Mesothelial cell of epicardium (in vitro differentiated cells): Measurements from ENCODE around the gene IL1RAPL2. TPM values are rescaled to one million over a fixed set of nuclear protein-coding genes. Genes with fewer than 3 reads are reported as not detected.

Experiments used
- DNase-seq, 2 experiments: peaks; one replicate each; pipeline ENCODE4 v3.0.0; 2021; ENCODE audit warnings: low spot score in 2 of 2; ENCODE audit not compliant: unreplicated experiment in 2 of 2
- H3K27ac Mint-ChIP-seq: 2 replicates; pipeline ENCODE4 v1.8.0; 2021; ENCODE audit warnings: mixed read lengths
- H3K27me3 Mint-ChIP-seq: 2 replicates; pipeline ENCODE4 v1.8.0; 2021; ENCODE audit warnings: low read depth, mixed read lengths
- H3K36me3 Mint-ChIP-seq: 2 replicates; pipeline ENCODE4 v1.8.0; 2021; ENCODE audit warnings: mixed read lengths
- H3K4me1 Mint-ChIP-seq: 2 replicates; pipeline ENCODE4 v1.8.0; 2021; ENCODE audit warnings: mixed read lengths
- H3K4me3 Mint-ChIP-seq: 2 replicates; pipeline ENCODE4 v1.8.0; 2021; ENCODE audit warnings: mild to moderate bottlenecking, moderate library complexity, mixed read lengths
- H3K9me3 Mint-ChIP-seq: 2 replicates; pipeline ENCODE4 v1.8.0; 2021; ENCODE audit warnings: mixed read lengths
- CTCF ChIP-seq: fragments of 200-600 bp; sonication (generic); IDR thresholded peaks from one replicate; pipeline ENCODE4 v1.5.0; 2021; ENCODE audit warnings: antibody characterized with exemption; ENCODE audit not compliant: unreplicated experiment
- total RNA-seq: library from RNA; stranded (reverse); gene quantifications from 3 replicates; pipeline ENCODE4 v1.2.1, GENCODE V29; 2021

Gene IL1RAPL2
- total RNA-seq, 1 donor from 2014 or later, result 0.92 TPM

DNA sequence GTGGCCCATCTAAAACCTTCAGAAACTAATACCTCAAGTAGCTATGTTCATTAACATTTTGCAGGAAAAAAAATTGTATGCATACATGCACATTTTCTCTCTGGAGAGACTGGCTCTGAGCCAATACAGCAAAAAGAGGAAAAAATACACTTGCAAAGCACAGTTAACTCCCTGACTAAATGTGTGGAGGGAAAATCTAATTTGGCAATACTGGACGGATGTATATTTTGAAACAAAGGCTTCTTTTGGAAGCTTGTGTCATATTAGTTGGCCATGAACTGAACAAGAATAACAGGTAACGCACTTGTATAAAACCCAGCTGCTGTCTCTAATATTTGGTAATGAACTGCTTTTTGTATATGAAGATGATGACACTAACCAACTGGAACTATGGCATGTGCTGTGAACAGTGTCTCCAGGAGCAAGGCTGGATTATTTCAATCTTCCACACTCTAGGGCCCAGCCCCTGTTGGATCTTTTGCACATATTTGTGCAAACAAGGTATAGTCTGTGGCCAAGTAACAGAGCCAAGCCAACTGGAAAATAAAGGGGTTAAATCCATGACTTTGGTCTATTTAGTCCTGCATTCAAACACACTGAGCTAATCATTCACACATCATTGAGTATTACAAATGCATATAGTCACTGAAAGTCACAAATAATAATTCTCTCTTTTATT is 1188.4 kb downstream of the IL1RAPL2 start:
- Mint-ChIP-seq H3K27ac (no peak overlapping the region), H3K4me3 (no peak overlapping the region), H3K36me3 (no peaks in the 10 kb centered on the region), H3K9me3 (peaks cover 26% of the 10 kb centered on the region), H3K4me1 (peaks cover 5% of the 10 kb centered on the region), H3K27me3 (no peaks in the 10 kb centered on the region)
- no peak for DNase-seq
- no peak for TF ChIP-seq CTCF

DNA sequence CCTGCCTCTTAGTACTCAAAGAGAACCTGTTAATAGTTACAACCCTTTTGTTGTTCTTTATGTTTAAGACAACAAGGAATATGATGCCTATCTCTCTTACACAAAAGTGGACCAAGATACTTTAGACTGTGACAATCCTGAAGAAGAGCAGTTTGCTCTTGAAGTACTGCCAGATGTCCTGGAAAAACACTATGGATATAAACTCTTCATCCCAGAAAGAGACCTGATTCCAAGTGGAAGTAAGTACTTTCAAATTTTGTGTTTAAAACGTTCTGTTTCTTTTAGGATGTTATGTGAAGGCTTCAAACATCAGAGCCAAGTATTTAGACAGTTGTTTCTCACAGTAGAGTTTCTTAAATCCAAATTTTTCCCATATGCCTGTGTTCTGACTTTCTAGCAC is 1189.1 kb downstream of the IL1RAPL2 start:
- no peaks in the 10 kb centered on the region for H3K27me3 Mint-ChIP-seq
- TF ChIP-seq CTCF, result no peak
- H3K36me3 Mint-ChIP-seq, result no peaks in the 10 kb centered on the region
- H3K27ac Mint-ChIP-seq, result no peak overlapping the region
- peaks cover 33% of the 10 kb centered on the region for H3K9me3 Mint-ChIP-seq
- no peak overlapping the region for H3K4me3 Mint-ChIP-seq
- no peak for DNase-seq
- H3K4me1 Mint-ChIP-seq, result peaks cover 5% of the 10 kb centered on the region

- no peak overlapping the region for H3K27ac Mint-ChIP-seq
- peaks cover 29% of the 10 kb centered on the region for H3K9me3 Mint-ChIP-seq
- no peaks in the 10 kb centered on the region for H3K27me3 Mint-ChIP-seq
- no peaks in the 10 kb centered on the region for H3K36me3 Mint-ChIP-seq
- no peak for DNase-seq
- no peak overlapping the region for H3K4me3 Mint-ChIP-seq
- peaks cover 16% of the 10 kb centered on the region for H3K4me1 Mint-ChIP-seq
- TF ChIP-seq CTCF, result no peak
These were observed 1192.8 kb downstream of the IL1RAPL2 start for GRCh38 chrX:105758754-105759153.

DNA sequence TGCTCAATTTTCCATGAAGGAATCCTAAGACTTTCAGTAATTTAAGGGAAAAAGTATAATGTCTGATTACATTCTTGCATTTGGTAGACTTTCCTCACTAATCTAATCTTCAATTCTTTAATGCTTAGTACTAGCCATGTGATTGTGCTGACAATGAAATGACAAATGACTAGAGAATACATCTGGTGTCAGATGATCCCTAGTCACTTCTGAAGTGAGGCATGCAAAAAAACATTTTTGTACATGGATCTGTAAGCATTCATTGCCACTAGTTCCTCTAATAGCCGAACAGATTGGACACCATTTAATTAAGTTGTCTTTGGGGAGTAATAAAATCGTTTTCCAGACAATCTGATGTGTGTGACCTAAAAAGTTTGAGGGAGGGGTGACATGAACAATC is 1193.6 kb downstream of the IL1RAPL2 start:
- H3K27me3 Mint-ChIP-seq, result no peaks in the 10 kb centered on the region
- no peak overlapping the region for H3K4me3 Mint-ChIP-seq
- TF ChIP-seq CTCF, result no peak
- peaks cover 13% of the 10 kb centered on the region for H3K4me1 Mint-ChIP-seq
- peaks cover 29% of the 10 kb centered on the region for H3K9me3 Mint-ChIP-seq
- no peak for DNase-seq
- H3K27ac Mint-ChIP-seq, result no peak overlapping the region
- no peaks in the 10 kb centered on the region for H3K36me3 Mint-ChIP-seq

- TF ChIP-seq CTCF, result no peak
- H3K4me1 Mint-ChIP-seq, result peaks cover 12% of the 10 kb centered on the region
- no peak overlapping the region for H3K4me3 Mint-ChIP-seq
These were observed 1199.7 kb downstream of the IL1RAPL2 start for GRCh38 chrX:105765691-105766090.

More at GRCh38 chrX:105765691-105766090, 1199.7 kb downstream of the IL1RAPL2 start:
- H3K36me3 Mint-ChIP-seq, result no peaks in the 10 kb centered on the region
- peaks cover 2% of the 10 kb centered on the region for H3K27me3 Mint-ChIP-seq
- no peak overlapping the region for H3K27ac Mint-ChIP-seq
- H3K9me3 Mint-ChIP-seq, result peaks cover 17% of the 10 kb centered on the region
- DNase-seq, result no peak
